Kidney epithelial cell (primary cell): Measurements from ENCODE around the gene XXYLT1. TPM values are rescaled to one million over a fixed set of nuclear protein-coding genes. Genes with fewer than 3 reads are reported as not detected.

ENCODE experiments used
- DNase-seq: peaks from one replicate; pipeline ENCODE4 v3.0.0-alpha.2; 2010; ENCODE audit warnings: low read depth
- H3K27me3 ChIP-seq: 2 replicates; pipeline ENCODE4 v1.6.0; 2011; ENCODE audit warnings: low read length; ENCODE audit not compliant: control insufficient read depth, insufficient read depth
- H3K36me3 ChIP-seq: 2 replicates; pipeline ENCODE4 v1.5.1; 2011; ENCODE audit warnings: low read length; ENCODE audit not compliant: control insufficient read depth, insufficient read depth
- H3K4me3 ChIP-seq: 2 replicates; pipeline ENCODE4 v1.5.1; 2011; ENCODE audit warnings: low read depth, mild to moderate bottlenecking, control low read depth, low read length
- CTCF ChIP-seq: IDR thresholded peaks from 2 replicates; pipeline ENCODE4 v1.5.1; 2011; ENCODE audit warnings: mild to moderate bottlenecking, moderate library complexity, low read length, control low read depth, inconsistent platforms; ENCODE audit not compliant: insufficient read depth, poor library complexity, severe bottlenecking
- total RNA-seq: library from RNA; depleted of rRNA; stranded (reverse); fragments of >200 nt; gene quantifications from 2 replicates; pipeline ENCODE4 v1.2.3, GENCODE V29; 2015

The XXYLT1 gene
- total RNA-seq, 1 donor from 2014 or later: 18.7 TPM

GRCh38 chr3:195184716-195185421 lies 86.1 kb downstream of the XXYLT1 start:
- no peak for TF ChIP-seq CTCF
- Histone ChIP-seq H3K4me3 (no peak overlapping the region), H3K27me3 (no peaks in the 10 kb centered on the region), H3K36me3 (no peaks in the 10 kb centered on the region)
- no peak for DNase-seq

- no peak for TF ChIP-seq CTCF
- H3K27me3 ChIP-seq: no peaks in the 10 kb centered on the region
These were observed 87.7 kb downstream of the XXYLT1 start for GRCh38 chr3:195183071-195183776.

GRCh38 chr3:195182470-195182795 lies 88.5 kb downstream of the XXYLT1 start:
- no peak overlapping the region for H3K4me3 ChIP-seq
- no peaks in the 10 kb centered on the region for H3K27me3 ChIP-seq
- TF ChIP-seq CTCF: no peak
- peak; percentile 21 for DNase-seq
- no peaks in the 10 kb centered on the region for H3K36me3 ChIP-seq

More at GRCh38 chr3:195183071-195183776, 87.7 kb downstream of the XXYLT1 start:
- no peak for DNase-seq
- Histone ChIP-seq H3K4me3 (no peak overlapping the region), H3K36me3 (no peaks in the 10 kb centered on the region)

- H3K36me3 ChIP-seq: no peaks in the 10 kb centered on the region
- H3K27me3 ChIP-seq: no peaks in the 10 kb centered on the region
- TF ChIP-seq CTCF: no peak
- no peak overlapping the region for H3K4me3 ChIP-seq
- DNase-seq: no peak
These were observed 89.1 kb downstream of the XXYLT1 start for GRCh38 chr3:195181741-195182469.

GRCh38 chr3:195181113-195181498 lies 89.9 kb downstream of the XXYLT1 start:
- no peak for DNase-seq
- no peak for TF ChIP-seq CTCF
- no peaks in the 10 kb centered on the region for H3K36me3 ChIP-seq
- no peak overlapping the region for H3K4me3 ChIP-seq
- H3K27me3 ChIP-seq: no peaks in the 10 kb centered on the region
